Transverse colon (tissue), 4 donors: Measurements from ENCODE around the gene HTN3. TPM values are rescaled to one million over a fixed set of nuclear protein-coding genes. Genes with fewer than 3 reads are reported as not detected.
"Not testable (repeated sequence)": the region's sequence is repeated elsewhere in the genome, so short reads cannot be mapped to it uniquely, and the experiment has no call there.

ENCODE experiments used
- DNase-seq: peaks from one replicate; pipeline ENCODE4 v3.0.0-alpha.2; 2019
- H3K27ac ChIP-seq, 4 donors: fragments of 200-600 bp; sonication (generic); 2 replicates each; pipeline ENCODE4 v1.5.1; 2016 to 2018; ENCODE audit warnings: inconsistent platforms in 4 of 4
- H3K27me3 ChIP-seq: fragments of 200-600 bp; sonication (generic); 2 replicates; pipeline ENCODE4 v1.5.1; 2017; ENCODE audit warnings: inconsistent platforms
- H3K36me3 ChIP-seq, 4 donors: fragments of 200-600 bp; sonication (generic); 2 replicates each; pipeline ENCODE4 v1.5.1; 2017 to 2019; ENCODE audit warnings: inconsistent platforms in 4 of 4
- H3K4me1 ChIP-seq, 4 donors: fragments of 200-600 bp; sonication (generic); 2 replicates each; pipeline ENCODE4 v1.5.1; 2017 to 2020; ENCODE audit warnings: inconsistent platforms in 4 of 4
- H3K4me3 ChIP-seq, 4 donors: fragments of 200-600 bp; sonication (generic); 1 replicate in 1 of 4; 2 replicates in 3 of 4; pipeline versions ENCODE4 v1.5.1 to v1.6.1; 2017 to 2019; ENCODE audit warnings: inconsistent platforms in 4 of 4
- H3K9me3 ChIP-seq, 2 donors: fragments of 200-600 bp; sonication (generic); 2 replicates each; pipeline ENCODE4 v1.5.1; 2017 to 2019; ENCODE audit warnings: inconsistent platforms in 2 of 2
- EP300 ChIP-seq: sonication (generic); formaldehyde crosslinking; IDR thresholded peaks from one replicate; pipeline ENCODE4 v1.6.1; 2017; ENCODE audit warnings: antibody characterized with exemption, low read depth
- POLR2A ChIP-seq: fragments of 450-650 bp; IDR thresholded peaks from one replicate; pipeline ENCODE4 v1.6.1; 2016; ENCODE audit warnings: antibody characterized with exemption, mild to moderate bottlenecking, moderate library complexity
- POLR2AphosphoS5 ChIP-seq, 3 donors: sonication (generic); formaldehyde crosslinking; IDR thresholded peaks; one replicate each; pipeline ENCODE4 v1.6.1; 2016; ENCODE audit warnings: antibody characterized with exemption in 3 of 3
- WGBS, 2 donors: methylation state at CpG; one replicate each; pipeline ENCODE4 v1.1.5; 2018; ENCODE audit warnings: low coverage in 1 of 2; 5-methylcytosine and 5-hydroxymethylcytosine counted together
- in situ Hi-C, 4 donors: fragments of 200-750 bp; cut with MboI; loops; one replicate each; pipeline versions ENCODE4 v1.15.0 to v1.15.1; 2017; ENCODE audit warnings: low sequenced_read_pairs in 3 of 4, low pct_ligation_motif_present in 1 of 4, low pct_unique_long_range_greater_than_20kb in 1 of 4
- intact Hi-C: fragments of 100-400 bp; cut with DNase I; formaldehyde crosslinking; loops from one replicate; pipeline ENCODE4 v1.15.1; 2023; ENCODE audit warnings: low total_unique reads
- total RNA-seq, 4 donors: library from RNA; depleted of rRNA; stranded (reverse); fragments of >200 nt; gene quantifications; one replicate each; pipeline ENCODE4 v1.1.0, GENCODE V29; 2016
- TF ChIP-seq, protein P1 (sequence below), 5 experiments: fragments of 200-600 bp in 3 of 5; fragments of 450-650 bp in 2 of 5; sonication (generic) in 3 of 5; IDR thresholded peaks; 1 replicate in 2 of 5; 2 replicates in 3 of 5; pipeline ENCODE4 v1.5.1; 2016 to 2017; ENCODE audit warnings: antibody characterized with exemption in 5 of 5, inconsistent platforms in 3 of 5, mild to moderate bottlenecking in 2 of 5, moderate library complexity in 1 of 5

HTN3 gene
- total RNA-seq, 4 donors from 2014 or later, result not detected

DNA sequence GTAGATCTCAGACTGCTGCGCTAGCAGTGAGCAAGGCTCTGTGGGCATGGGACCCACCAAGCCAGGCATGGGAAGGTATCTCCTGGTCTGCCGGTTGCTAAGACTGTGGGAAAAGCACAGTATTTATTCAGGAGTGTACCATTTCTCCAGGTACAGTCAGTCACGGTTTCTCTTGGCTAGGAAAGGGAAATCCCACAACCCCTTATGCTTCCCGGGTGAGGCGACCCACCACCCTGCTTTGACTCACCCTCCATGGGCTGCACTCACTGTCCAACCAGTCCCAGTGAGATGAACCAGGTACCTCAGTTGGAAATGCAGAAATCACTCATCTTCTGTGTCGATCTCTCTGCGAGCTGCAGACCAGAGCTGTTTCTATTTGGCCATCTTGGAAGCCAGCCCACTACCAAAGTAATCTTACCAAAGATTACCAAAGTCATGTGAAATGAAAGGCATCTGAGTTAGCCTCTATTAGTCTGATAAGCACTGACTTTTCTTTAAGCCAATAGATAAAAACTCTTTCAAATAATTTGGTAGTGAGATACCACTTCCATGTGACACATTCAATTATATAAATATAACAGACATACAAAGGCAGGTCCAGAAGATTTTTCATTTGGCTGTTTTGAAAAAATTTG lies 13.5 kb downstream of the HTN3 start:
- in situ Hi-C loops, result no loop called here
- DNase-seq, result no peak

DNA sequence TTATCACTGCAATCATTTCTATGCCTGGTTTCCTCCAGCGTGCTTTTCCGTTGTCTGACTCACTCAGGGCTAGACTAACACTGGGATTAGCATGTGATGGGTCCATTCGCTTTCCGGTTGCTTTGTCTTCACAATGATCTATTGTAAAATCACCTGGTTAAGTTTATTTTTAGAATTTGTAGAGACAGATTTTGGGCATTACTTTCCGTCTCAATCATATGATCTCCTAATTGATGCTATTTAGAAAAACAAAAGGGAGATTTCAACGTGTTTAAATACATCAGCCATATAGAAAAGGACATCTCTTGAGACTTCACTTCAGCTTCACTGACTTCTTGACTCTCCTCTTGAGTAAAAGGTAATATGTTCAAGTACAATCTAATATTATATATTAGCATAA lies 21.9 kb downstream of the HTN3 start, which contains the start of gene HTN1:
Gene HTN1 (plus strand): TSS at position 301 of the 400 bp plus-strand sequence. CDS start 2,639 bp downstream, outside the sequence.
- not testable (repeated sequence) for H3K36me3 ChIP-seq

More for the DNA sequence above, 13.5 kb downstream of the HTN3 start:
- no peaks in the 10 kb centered on the region for H3K9me3 ChIP-seq
- TF ChIP-seq POLR2AphosphoS5 (IDR thresholded peaks at IDR 0.05), result no peak
- no peak for TF ChIP-seq POLR2A
- no peak for TF ChIP-seq EP300
- TF ChIP-seq, protein P1, sequence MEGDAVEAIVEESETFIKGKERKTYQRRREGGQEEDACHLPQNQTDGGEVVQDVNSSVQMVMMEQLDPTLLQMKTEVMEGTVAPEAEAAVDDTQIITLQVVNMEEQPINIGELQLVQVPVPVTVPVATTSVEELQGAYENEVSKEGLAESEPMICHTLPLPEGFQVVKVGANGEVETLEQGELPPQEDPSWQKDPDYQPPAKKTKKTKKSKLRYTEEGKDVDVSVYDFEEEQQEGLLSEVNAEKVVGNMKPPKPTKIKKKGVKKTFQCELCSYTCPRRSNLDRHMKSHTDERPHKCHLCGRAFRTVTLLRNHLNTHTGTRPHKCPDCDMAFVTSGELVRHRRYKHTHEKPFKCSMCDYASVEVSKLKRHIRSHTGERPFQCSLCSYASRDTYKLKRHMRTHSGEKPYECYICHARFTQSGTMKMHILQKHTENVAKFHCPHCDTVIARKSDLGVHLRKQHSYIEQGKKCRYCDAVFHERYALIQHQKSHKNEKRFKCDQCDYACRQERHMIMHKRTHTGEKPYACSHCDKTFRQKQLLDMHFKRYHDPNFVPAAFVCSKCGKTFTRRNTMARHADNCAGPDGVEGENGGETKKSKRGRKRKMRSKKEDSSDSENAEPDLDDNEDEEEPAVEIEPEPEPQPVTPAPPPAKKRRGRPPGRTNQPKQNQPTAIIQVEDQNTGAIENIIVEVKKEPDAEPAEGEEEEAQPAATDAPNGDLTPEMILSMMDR (IDR thresholded peaks at IDR 0.05), result no peak
- no peak overlapping the region for H3K27ac ChIP-seq
- intact Hi-C loops, result no loop called here
- no peaks in the 10 kb centered on the region for H3K4me1 ChIP-seq
- no peaks in the 10 kb centered on the region for H3K27me3 ChIP-seq
- no peak overlapping the region for H3K4me3 ChIP-seq
- WGBS, 2 donors, result 85% methylated on average over 7 of the region's 7 CpGs; no CpG with 5 or more reads in 1 of the 2 donors
- no peaks in the 10 kb centered on the region for H3K36me3 ChIP-seq

DNA sequence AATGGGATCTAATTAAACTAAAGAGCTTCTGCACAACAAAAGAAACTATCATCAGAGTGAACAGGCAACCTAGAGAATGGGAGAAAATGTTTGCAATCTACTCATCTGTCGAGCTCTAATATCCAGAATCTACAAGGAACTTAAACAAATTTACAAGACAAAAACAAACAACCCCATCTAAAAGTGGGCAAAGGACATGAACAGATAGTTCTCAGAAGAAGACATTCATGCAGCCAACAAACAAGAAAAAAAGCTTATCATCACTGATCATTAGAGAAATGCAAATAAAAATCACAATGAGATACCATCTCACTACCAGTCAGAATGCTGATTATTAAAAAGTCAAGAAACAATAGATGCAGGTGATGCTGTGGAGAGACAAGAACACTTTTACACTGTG lies 28.3 kb downstream of the HTN3 start:
- H3K27me3 ChIP-seq, H3K36me3 ChIP-seq, in situ Hi-C loops, H3K27ac ChIP-seq, intact Hi-C loops, H3K4me1 ChIP-seq, H3K4me3 ChIP-seq, DNase-seq, H3K9me3 ChIP-seq: not testable (repeated sequence)
- WGBS, 2 donors, result 17 to 46% methylated on average over 1 of the region's 1 CpG

More for the DNA sequence above, 21.9 kb downstream of the HTN3 start, which contains the start of gene HTN1:
- H3K27ac ChIP-seq, intact Hi-C loops, H3K9me3 ChIP-seq, DNase-seq, H3K27me3 ChIP-seq, in situ Hi-C loops, H3K4me3 ChIP-seq, H3K4me1 ChIP-seq: not testable (repeated sequence)
- WGBS, 2 donors, result 71 to 84% methylated on average over 4 to 6 of the region's 6 CpGs

DNA sequence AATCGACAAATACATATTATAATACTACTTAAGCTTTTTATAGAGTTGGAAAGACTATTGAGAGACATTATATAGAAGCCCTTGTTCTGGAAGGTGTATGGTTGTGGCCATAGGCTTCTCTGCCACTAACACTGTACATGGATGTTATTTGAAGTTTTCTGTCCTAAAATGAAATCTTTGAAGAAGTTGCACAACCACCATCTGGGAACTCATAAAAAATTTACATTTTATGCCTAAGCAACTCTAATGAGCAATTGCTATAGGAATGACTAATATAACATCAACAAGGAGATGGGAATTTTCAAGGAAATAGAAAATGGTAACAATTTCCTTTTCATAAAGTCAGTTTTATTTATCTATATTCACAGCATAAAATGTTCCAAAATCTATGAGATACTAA lies 29.4 kb downstream of the HTN3 start:
- H3K4me3 ChIP-seq, result no peak overlapping the region
- no peak for TF ChIP-seq POLR2A
- TF ChIP-seq EP300, result no peak
- TF ChIP-seq, protein P1 (IDR thresholded peaks at IDR 0.05), result no peak
- no peak for TF ChIP-seq POLR2AphosphoS5 (IDR thresholded peaks at IDR 0.05)
- H3K27ac ChIP-seq, result no peak overlapping the region
- H3K4me1 ChIP-seq, result no peaks in the 10 kb centered on the region
- 76 to 90% methylated on average over 1 of the region's 1 CpG for WGBS, 2 donors
- DNase-seq, result no peak
- H3K27me3 ChIP-seq, result no peaks in the 10 kb centered on the region
- H3K36me3 ChIP-seq, result no peaks in the 10 kb centered on the region
- H3K9me3 ChIP-seq, result peaks cover 0 to 5% of the 10 kb centered on the region in 2 donors
- intact Hi-C loops (no loop called here), in situ Hi-C loops (no loop called here)

DNA sequence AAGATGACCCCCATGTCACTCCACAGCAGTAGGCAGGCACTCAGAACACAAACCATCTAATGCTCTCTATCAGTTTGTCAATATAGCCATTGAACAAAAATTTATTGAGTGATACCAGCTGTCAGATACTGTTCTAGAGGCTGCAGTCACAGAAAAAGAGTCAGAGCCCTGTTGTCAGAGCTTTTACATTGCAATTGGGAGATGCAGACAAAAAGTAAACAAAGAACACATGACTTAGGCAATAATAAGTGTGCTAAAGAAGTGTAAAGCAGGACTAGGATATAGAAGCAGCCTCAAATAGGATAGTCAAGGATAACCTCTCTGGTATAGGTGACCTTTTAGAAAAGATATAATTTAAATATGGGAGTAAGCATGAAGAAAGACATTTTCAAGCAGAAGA lies 30.9 kb downstream of the HTN3 start:
- TF ChIP-seq EP300, result no peak
- TF ChIP-seq POLR2AphosphoS5 (IDR thresholded peaks at IDR 0.05), result no peak
- TF ChIP-seq, protein P1 (IDR thresholded peaks at IDR 0.05), result no peak
- no peak for TF ChIP-seq POLR2A
- Histone ChIP-seq H3K9me3 (peaks cover 0 to 5% of the 10 kb centered on the region in 2 donors), H3K36me3 (no peaks in the 10 kb centered on the region), H3K4me3 (no peak overlapping the region), H3K4me1 (no peaks in the 10 kb centered on the region), H3K27me3 (no peaks in the 10 kb centered on the region), H3K27ac (no peak overlapping the region)
- intact Hi-C loops (no loop called here), in situ Hi-C loops (no loop called here)
- no peak for DNase-seq
